SK-N-MC (cell line): ENCODE data around the gene DOCK4.

Experiments used
- DNase-seq: peaks from one replicate; pipeline ENCODE4 v3.0.0-alpha.2; 2011; ENCODE audit warnings: low read depth, low spot score
- H3K27ac ChIP-seq: fragments of 200-600 bp; sonication (generic); 2 replicates; pipeline ENCODE4 v1.5.1; 2016; ENCODE audit warnings: mixed run types
- H3K36me3 ChIP-seq: fragments of 200-600 bp; sonication (generic); 2 replicates; pipeline ENCODE4 v1.6.1; 2017; ENCODE audit warnings: antibody characterized with exemption, low read length, mixed read lengths; ENCODE audit not compliant: insufficient read depth
- H3K4me3 ChIP-seq: fragments of 200-600 bp; sonication (generic); 2 replicates; pipeline ENCODE4 v1.5.1; 2016
- H3K9ac ChIP-seq: fragments of 200-600 bp; sonication (generic); 2 replicates; pipeline ENCODE4 v1.8.0; 2017; ENCODE audit warnings: mixed run types, mixed read lengths; ENCODE audit not compliant: insufficient read length
- H3K9me3 ChIP-seq: fragments of 200-600 bp; sonication (generic); 2 replicates; pipeline ENCODE4 v1.6.1; 2017; ENCODE audit warnings: low read depth, mild to moderate bottlenecking, antibody characterized with exemption, low read length, moderate library complexity, mixed read lengths
- EZH2 ChIP-seq: fragments of 200-600 bp; sonication (generic); IDR thresholded peaks from one replicate; pipeline ENCODE4 v1.6.1; 2017; ENCODE audit warnings: antibody characterized with exemption
- FOXP2 ChIP-seq: optimal IDR thresholded peaks from 2 replicates; pipeline ENCODE3; 2011; ENCODE audit warnings: mild to moderate bottlenecking, moderate library complexity; ENCODE audit not compliant: insufficient read depth; ENCODE audit errors: extremely low read length, control extremely low read depth
- POLR2AphosphoS5 ChIP-seq: IDR thresholded peaks from 2 replicates; pipeline ENCODE4 v1.6.1; 2012; ENCODE audit warnings: mild to moderate bottlenecking, low read depth, low read length, borderline replicate concordance

Gene DOCK4

GRCh38 chr7:112019932-112020331, 186.3 kb downstream of the DOCK4 start:
- Histone ChIP-seq H3K9ac (no peak overlapping the region), H3K27ac (no peak overlapping the region), H3K36me3 (no peaks in the 10 kb centered on the region), H3K4me3 (no peak overlapping the region), H3K9me3 (no peaks in the 10 kb centered on the region)
- TF ChIP-seq POLR2AphosphoS5 (no peak), FOXP2 (no peak), EZH2 (no peak)
- no peak for DNase-seq

GRCh38 chr7:112018305-112019030, 187.7 kb downstream of the DOCK4 start:
- no peak overlapping the region for H3K27ac ChIP-seq
- H3K9me3 ChIP-seq, result no peaks in the 10 kb centered on the region
- no peak overlapping the region for H3K9ac ChIP-seq
- DNase-seq, result peak; percentile 53
- peak overlapping the region; percentile 37; the same call in 1 of the 2 replicates for H3K4me3 ChIP-seq
- no peaks in the 10 kb centered on the region for H3K36me3 ChIP-seq
- peak; percentile 31; the same call in 1 of the 2 replicates for TF ChIP-seq POLR2AphosphoS5
- TF ChIP-seq FOXP2, result no peak

GRCh38 chr7:112015146-112015545, 191.1 kb downstream of the DOCK4 start:
- no peak overlapping the region for H3K4me3 ChIP-seq
- H3K9me3 ChIP-seq, result no peaks in the 10 kb centered on the region
- no peaks in the 10 kb centered on the region for H3K36me3 ChIP-seq
- no peak for DNase-seq
- no peak for TF ChIP-seq POLR2AphosphoS5
- no peak for TF ChIP-seq FOXP2
- TF ChIP-seq EZH2, result no peak
- H3K9ac ChIP-seq, result no peak overlapping the region
- H3K27ac ChIP-seq, result no peak overlapping the region

- no peak overlapping the region for H3K4me3 ChIP-seq
- DNase-seq, result no peak
- H3K27ac ChIP-seq, result no peak overlapping the region
- H3K36me3 ChIP-seq, result no peaks in the 10 kb centered on the region
- no peak overlapping the region for H3K9ac ChIP-seq
- TF ChIP-seq POLR2AphosphoS5, result no peak
- no peak for TF ChIP-seq FOXP2
- no peak for TF ChIP-seq EZH2
- H3K9me3 ChIP-seq, result no peaks in the 10 kb centered on the region
These were observed 191.9 kb downstream of the DOCK4 start for GRCh38 chr7:112014347-112014746.

GRCh38 chr7:112013274-112013673, 192.9 kb downstream of the DOCK4 start:
- Histone ChIP-seq H3K27ac (no peak overlapping the region), H3K9ac (no peak overlapping the region), H3K4me3 (no peak overlapping the region), H3K36me3 (no peaks in the 10 kb centered on the region), H3K9me3 (no peaks in the 10 kb centered on the region)
- no peak for DNase-seq
- TF ChIP-seq POLR2AphosphoS5 (no peak), EZH2 (no peak), FOXP2 (no peak)

GRCh38 chr7:112012242-112012641, 194.0 kb downstream of the DOCK4 start:
- no peak for DNase-seq
- H3K27ac ChIP-seq, result no peak overlapping the region
- no peaks in the 10 kb centered on the region for H3K9me3 ChIP-seq
- no peaks in the 10 kb centered on the region for H3K36me3 ChIP-seq
- TF ChIP-seq EZH2 (no peak), POLR2AphosphoS5 (no peak), FOXP2 (no peak)
- no peak overlapping the region for H3K9ac ChIP-seq
- H3K4me3 ChIP-seq, result no peak overlapping the region

- DNase-seq, result no peak
- H3K4me3 ChIP-seq, result no peak overlapping the region
- no peaks in the 10 kb centered on the region for H3K9me3 ChIP-seq
- no peak overlapping the region for H3K9ac ChIP-seq
- no peak for TF ChIP-seq POLR2AphosphoS5
- TF ChIP-seq EZH2, result no peak
- no peak for TF ChIP-seq FOXP2
- no peak overlapping the region for H3K27ac ChIP-seq
- no peaks in the 10 kb centered on the region for H3K36me3 ChIP-seq
These were observed 195.2 kb downstream of the DOCK4 start for GRCh38 chr7:112010994-112011393.

GRCh38 chr7:112010109-112010508, 196.1 kb downstream of the DOCK4 start:
- DNase-seq, result no peak
- no peak for TF ChIP-seq EZH2
- Histone ChIP-seq H3K9me3 (no peaks in the 10 kb centered on the region), H3K4me3 (no peak overlapping the region), H3K9ac (no peak overlapping the region), H3K36me3 (no peaks in the 10 kb centered on the region), H3K27ac (no peak overlapping the region)

- no peak overlapping the region for H3K27ac ChIP-seq
These were observed 197.1 kb downstream of the DOCK4 start for GRCh38 chr7:112009081-112009480.

More at GRCh38 chr7:112009081-112009480, 197.1 kb downstream of the DOCK4 start:
- H3K9ac ChIP-seq, result no peak overlapping the region
- H3K9me3 ChIP-seq, result no peaks in the 10 kb centered on the region
- no peak overlapping the region for H3K4me3 ChIP-seq
- H3K36me3 ChIP-seq, result no peaks in the 10 kb centered on the region
- TF ChIP-seq EZH2 (no peak), FOXP2 (no peak), POLR2AphosphoS5 (no peak)
- DNase-seq, result no peak
